GM12878 (cell line): ENCODE measurements around the gene DMD. TPM values are rescaled to one million over a fixed set of nuclear protein-coding genes. Genes with fewer than 3 reads are reported as not detected.
A peak's percentile ranks its signal among the peaks of the same experiment; 100 is the strongest.

ENCODE experiments used
- ATAC-seq: fragments of 200-7000 bp; cut with Tn5 transposase; 3 replicates; pipeline ENCODE4 v1.9.1; 2020; ENCODE audit warnings: mild to moderate bottlenecking, moderate library complexity
- BruUV-seq: library from RNA; stranded (reverse); fragments of 400-500 nt; replicated peaks from 2 replicates; lab custom pipeline; 2021; lab: Mats Ljungman, UMichigan
- CTCF ChIA-PET: fragments of 300-600 bp; sonication (Branson Sonifier 250); formaldehyde crosslinking; extraction: SDS; loops from one replicate; lab custom pipeline; 2021; ENCODE audit warnings: inconsistent platforms; lab: Yijun Ruan, JAX
- POLR2A ChIA-PET: fragments of 350-600 bp; formaldehyde crosslinking; extraction: SDS; loops from one replicate; lab custom pipeline; 2021; ENCODE audit warnings: inconsistent platforms; lab: Charles Lee
- RAD21 ChIA-PET: fragments of 300-600 bp; sonication (Branson Sonifier 250); formaldehyde crosslinking; loops from one replicate; lab custom pipeline; 2023; ENCODE audit warnings: antibody characterized with exemption; ENCODE audit not compliant: unreplicated experiment; lab: Charles Lee
- SMC1A ChIA-PET: fragments of 300-600 bp; sonication (Branson Sonifier 250); formaldehyde crosslinking; loops from one replicate; lab custom pipeline; 2023; ENCODE audit not compliant: unreplicated experiment, uncharacterized antibody; lab: Charles Lee
- DNase-seq: peaks from one replicate; pipeline ENCODE4 v3.0.0-alpha.2; 2011; ENCODE audit warnings: low read depth, low spot score
- FAIRE-seq: peaks from 3 replicates; lab custom pipeline; 2011; peaks lifted over from hg19 to GRCh38; lab: Jason Lieb, UNC
- H2AFZ ChIP-seq: 2 replicates; pipeline ENCODE4 v1.6.0; 2011; ENCODE audit warnings: low read depth, low read length, control low read depth; ENCODE audit not compliant: control insufficient read depth
- H3K27ac ChIP-seq: 2 replicates; pipeline ENCODE4 v1.5.1; 2011; ENCODE audit warnings: control low read depth; ENCODE audit not compliant: control insufficient read depth, insufficient read depth
- H3K27me3 ChIP-seq, 2 experiments: replicated peaks in 1 of 2; 2 replicates each; pipeline versions ENCODE4 v1.6.0 to v1.6.1; 2011; ENCODE audit warnings: low read length in 1 of 2; ENCODE audit not compliant: control insufficient read depth in 2 of 2, insufficient read depth in 2 of 2
- H3K36me3 ChIP-seq, 2 experiments: 2 replicates each; pipeline ENCODE4 v1.5.1; 2011; ENCODE audit warnings: low read length in 1 of 2; ENCODE audit not compliant: control insufficient read depth in 2 of 2, insufficient read depth in 2 of 2
- H3K4me1 ChIP-seq: 2 replicates; pipeline ENCODE4 v1.6.1; 2011; ENCODE audit warnings: mild to moderate bottlenecking, low read length, moderate library complexity, mixed read lengths; ENCODE audit not compliant: control insufficient read depth, insufficient read depth
- H3K4me2 ChIP-seq: 2 replicates; pipeline ENCODE4 v1.6.0; 2011; ENCODE audit warnings: control low read depth; ENCODE audit not compliant: control insufficient read depth, insufficient read depth
- H3K4me3 ChIP-seq: fragments of 200-600 bp; sonication (generic); 2 replicates; pipeline ENCODE4 v1.5.1; 2016
- H3K79me2 ChIP-seq: 2 replicates; pipeline ENCODE4 v1.6.0; 2011; ENCODE audit warnings: low read length; ENCODE audit not compliant: control insufficient read depth, insufficient read depth
- H3K9ac ChIP-seq: 2 replicates; pipeline ENCODE4 v1.8.0; 2011; ENCODE audit warnings: low read length, control low read depth, mixed read lengths; ENCODE audit not compliant: control insufficient read depth, insufficient read depth
- H3K9me3 ChIP-seq: replicated peaks from 3 replicates; pipeline ENCODE4 v1.5.1; 2011; ENCODE audit warnings: mild to moderate bottlenecking, low read length; ENCODE audit not compliant: control insufficient read depth, insufficient read depth
- H4K20me1 ChIP-seq: 2 replicates; pipeline ENCODE4 v1.6.0; 2011; ENCODE audit not compliant: control insufficient read depth, insufficient read depth
- CBX3 ChIP-seq: fragments of 200-600 bp; sonication (generic); IDR thresholded peaks from 2 replicates; pipeline ENCODE4 v1.6.1; 2016; ENCODE audit warnings: low read depth, borderline replicate concordance
- CEBPB ChIP-seq, 2 experiments: fragments of 150-350 bp in 1 of 2; IDR thresholded peaks; 2 replicates each; pipeline ENCODE4 v1.6.1; 2012 to 2014; ENCODE audit warnings: low read depth in 2 of 2, low read length in 2 of 2, borderline replicate concordance in 1 of 2, inconsistent platforms in 1 of 2
- E2F8 ChIP-seq: fragments of 450-650 bp; IDR thresholded peaks from 2 replicates; pipeline ENCODE4 v1.6.1; 2018; ENCODE audit warnings: mild to moderate bottlenecking, low read depth, moderate library complexity; ENCODE audit not compliant: partially characterized antibody
- HDAC6 ChIP-seq: fragments of 200-600 bp; sonication (generic); IDR thresholded peaks from one replicate; pipeline ENCODE4 v1.8.0; 2017; ENCODE audit warnings: antibody characterized with exemption; ENCODE audit not compliant: unreplicated experiment
- MEF2B ChIP-seq: fragments of 450-650 bp; IDR thresholded peaks from 2 replicates; pipeline ENCODE4 v1.6.1; 2018; ENCODE audit warnings: mild to moderate bottlenecking, moderate library complexity; ENCODE audit not compliant: partially characterized antibody, poor library complexity, severe bottlenecking
- POLR2AphosphoS5 ChIP-seq: IDR thresholded peaks from 2 replicates; pipeline ENCODE4 v1.6.1; 2011; ENCODE audit warnings: mild to moderate bottlenecking, low read length, inconsistent platforms
- RAD51 ChIP-seq: fragments of 450-650 bp; IDR thresholded peaks from 2 replicates; pipeline ENCODE4 v1.6.1; 2016; ENCODE audit warnings: moderate library complexity, mild to moderate bottlenecking, inconsistent platforms
- SREBF2 ChIP-seq: IDR thresholded peaks from 2 replicates; pipeline ENCODE4 v1.6.1; 2012; ENCODE audit warnings: mild to moderate bottlenecking, low read length
- TBL1XR1 ChIP-seq: IDR thresholded peaks from 2 replicates; pipeline ENCODE4 v1.6.1; 2012; ENCODE audit warnings: low read depth, low read length, improper control_type of control experiment
- USF1 ChIP-seq: IDR thresholded peaks from 2 replicates; pipeline ENCODE4 v1.6.1; 2011; ENCODE audit warnings: borderline replicate concordance, low read depth, mild to moderate bottlenecking, moderate library complexity, mixed read lengths, low read length; ENCODE audit not compliant: insufficient read depth; ENCODE audit errors: extremely low read length
- WGBS: methylation state at CpG from one replicate; pipeline ENCODE4 v1.1.6; 2016; ENCODE audit warnings: low lambda C conversion rate; ENCODE audit not compliant: insufficient replicate concordance, insufficient coverage; ENCODE audit errors: missing lambda C conversion rate; 5-methylcytosine and 5-hydroxymethylcytosine counted together
- in situ Hi-C: fragments of 300-500 bp; cut with MboI; formaldehyde crosslinking; loops from 9 replicates; pipeline ENCODE4 v1.14.3; 2018; ENCODE audit warnings: mixed read lengths
- intact Hi-C: fragments of 100-400 bp; cut with micrococcal nuclease; formaldehyde crosslinking; loops from one replicate; pipeline ENCODE4 v1.14.2; 2022; ENCODE audit not compliant: unreplicated experiment
- polyA plus RNA-seq, 11 experiments: library from polyadenylated mRNA; depleted of rRNA in 4 of 11; unstranded in 6 of 11; stranded (reverse) in 5 of 11; fragments of >200 nt; fragmentation: Nextera tagmentation in 4 of 11; fragmentation: Illumina TruSeq in 1 of 11; extraction: Ambion mirVana in 4 of 11; extraction: Trizol in 1 of 11; gene quantifications; 1 replicate in 1 of 11; 2 replicates in 10 of 11; pipeline versions ENCODE4 v1.2.1 to v1.2.3, GENCODE V29; 2011 to 2016; ENCODE audit warnings: inconsistent platforms in 2 of 11, missing spikeins in 2 of 11, low read depth in 1 of 11
- total RNA-seq, 4 experiments: library from RNA; depleted of rRNA in 3 of 4; stranded (reverse); fragments of >200 nt in 3 of 4; fragmentation: Illumina TruSeq in 1 of 4; extraction: Trizol in 1 of 4; gene quantifications; 2 replicates each; pipeline versions ENCODE4 v1.2.1 to v1.2.3, GENCODE V29; 2013 to 2021

Gene DMD
- total and polyA plus RNA-seq, 10 of the 15 experiments (the other 5 are each of a cell fraction or from before 2014, with no cell fraction given), result 1.4 to 24.3 (median 4.3) TPM

- no peak for FAIRE-seq
- in situ Hi-C loops, result no loop called here
These were observed 1986.9 kb downstream of the DMD start for GRCh38 chrX:31224381-31225012.

GRCh38 chrX:31223817-31224216 is 1987.5 kb downstream of the DMD start:
- in situ Hi-C loops (no loop called here), intact Hi-C loops (no loop called here)
- DNase-seq, result no peak
- Histone ChIP-seq H3K4me1 (peaks cover 10% of the 10 kb centered on the region), H3K27me3 (no peaks in the 10 kb centered on the region), H3K27ac (peak overlapping the region; percentile 18; the same call in 1 of the 2 replicates), H3K36me3 (no peaks in the 10 kb centered on the region), H3K79me2 (no peaks in the 10 kb centered on the region; the same call in 1 of the 2 replicates), H3K4me2 (peak overlapping the region; percentile 44), H3K4me3 (no peak overlapping the region), H3K9me3 (no peaks in the 10 kb centered on the region; the same call in 2 of the 3 replicates), H4K20me1 (no peaks in the 10 kb centered on the region), H2AFZ (no peak overlapping the region), H3K9ac (no peak overlapping the region)
- no TSS peak for BruUV-seq
- ChIA-PET POLR2A (interaction anchor here (2.5 kb wide), 1 partner anchor 11 kb away, joined by 9 read pairs; no protein-coding TSS in a partner anchor), CTCF (interaction anchor here (0.8 to 3.6 kb wide), 8 partner anchors 8 to 186 kb away, joined by 3 to 37 read pairs (median 6); no protein-coding TSS in a partner anchor), RAD21 (interaction anchor here (0.9 to 2.6 kb wide), 11 partner anchors 8 to 187 kb away, joined by 3 to 11 read pairs (median 4); no protein-coding TSS in a partner anchor), SMC1A (interaction anchor here (0.9 to 3.1 kb wide), 15 partner anchors 9 to 429 kb away, joined by 3 to 35 read pairs (median 5); no protein-coding TSS in a partner anchor)
- peak; percentile 86 for ATAC-seq
- FAIRE-seq, result no peak
- 20% methylated on average over 3 of the region's 3 CpGs for WGBS
- TF ChIP-seq HDAC6 (no peak), TBL1XR1 (no peak), CBX3 (no peak), E2F8 (no peak), USF1 (no peak), POLR2AphosphoS5 (no peak), MEF2B (peak; percentile 42), SREBF2 (no peak)

More at GRCh38 chrX:31224381-31225012, 1986.9 kb downstream of the DMD start:
- Histone ChIP-seq H3K9me3 (no peaks in the 10 kb centered on the region; the same call in 2 of the 3 replicates), H3K4me3 (no peak overlapping the region), H3K79me2 (no peaks in the 10 kb centered on the region; the same call in 1 of the 2 replicates), H3K27me3 (no peaks in the 10 kb centered on the region), H3K36me3 (no peaks in the 10 kb centered on the region), H3K9ac (no peak overlapping the region), H3K4me1 (peaks cover 15% of the 10 kb centered on the region), H4K20me1 (no peaks in the 10 kb centered on the region), H2AFZ (0 out of 2 replicates have a peak overlapping the region, but pooled peaks have one; percentile 10), H3K27ac (peak overlapping the region; percentile 20; the same call in 1 of the 2 replicates), H3K4me2 (peak overlapping the region; percentile 44)
- ATAC-seq, result peak; percentile 57
- POLR2A ChIA-PET, result interaction anchor here (2.5 kb wide), 1 partner anchor 10 kb away, joined by 9 read pairs; no protein-coding TSS in a partner anchor
- 58% methylated on average over 5 of the region's 5 CpGs for WGBS
- SMC1A ChIA-PET, result interaction anchor here (0.7 to 3.1 kb wide), 24 partner anchors 9 to 428 kb away, joined by 3 to 35 read pairs (median 4); no protein-coding TSS in a partner anchor
- RAD21 ChIA-PET, result interaction anchor here (0.6 to 2.6 kb wide), 13 partner anchors 9 to 187 kb away, joined by 3 to 11 read pairs (median 4); no protein-coding TSS in a partner anchor
- BruUV-seq, result no TSS peak
- TF ChIP-seq RAD51 (no peak), CEBPB (IDR thresholded peaks at IDR 0.05; ENCODE audit: borderline replicate concordance in 1 of 2, low read depth in 2 of 2, low read length in 2 of 2) (no peak)
- intact Hi-C loops, result no loop called here
- no peak for DNase-seq
- CTCF ChIA-PET, result interaction anchor here (0.7 to 3.6 kb wide), 10 partner anchors 8 to 69 kb away, joined by 3 to 37 read pairs (median 4); no protein-coding TSS in a partner anchor
